ENCODE data around the gene OR52D1. TPM values are rescaled to one million over a fixed set of nuclear protein-coding genes. Genes with fewer than 3 reads are reported as not detected.

OR52D1 gene
- total and polyA plus RNA-seq, 2 of the 8 experiments (the other 6 are each of a cell fraction or from before 2014, with no cell fraction given) = not detected

DNA sequence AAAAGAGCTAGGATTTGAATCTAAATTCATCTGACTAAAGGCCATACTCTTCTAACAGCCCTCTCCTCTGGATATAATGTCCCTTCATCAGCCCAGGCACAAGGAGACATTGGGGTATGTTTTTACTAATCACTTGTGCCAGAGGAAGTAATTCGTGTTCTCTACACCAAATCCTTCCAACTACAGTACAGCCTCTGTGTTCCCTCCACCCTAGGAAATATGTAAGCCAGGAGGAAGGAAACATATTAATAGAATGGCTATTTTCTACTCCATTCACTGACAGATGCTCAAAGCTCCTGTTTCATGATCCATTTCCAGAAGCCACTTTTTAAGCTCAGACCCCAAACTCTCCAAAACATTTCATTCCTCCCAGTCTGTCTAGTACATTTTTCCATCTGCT, 40.0 kb downstream of the OR52D1 start (continued):
- TF ChIP-seq CTBP2 (IDR thresholded peaks at IDR 0.05; ENCODE audit: borderline replicate concordance, insufficient read depth, insufficient read length, low read length) = no peak
